Neural cell (in vitro differentiated cells): ENCODE measurements around the gene SPTLC2. TPM values are rescaled to one million over a fixed set of nuclear protein-coding genes. Genes with fewer than 3 reads are reported as not detected.

Experiments
- H2AFZ ChIP-seq: fragments of 200-600, 300-800 bp; sonication (generic), shearing (Covaris generic); 2 replicates; pipeline ENCODE4 v1.6.0; 2014; ENCODE audit warnings: low read depth, mild to moderate bottlenecking, antibody characterized with exemption, low read length, moderate library complexity
- H3F3A ChIP-seq: fragments of 200-600 bp; shearing (Covaris generic); 2 replicates; pipeline ENCODE4 v1.6.1; 2016; ENCODE audit warnings: mild to moderate bottlenecking, moderate library complexity, mixed read lengths, antibody characterized with exemption, low read length; ENCODE audit not compliant: insufficient read depth, poor library complexity, severe bottlenecking
- H3K27ac ChIP-seq: fragments of 200-600, 300-800 bp; sonication (generic), shearing (Covaris generic); 2 replicates; pipeline ENCODE4 v1.5.1; 2014; ENCODE audit warnings: mild to moderate bottlenecking, low read length, moderate library complexity
- H3K27me3 ChIP-seq: fragments of 300-800, 200-600 bp; sonication (generic), shearing (Covaris generic); 2 replicates; pipeline ENCODE4 v1.6.0; 2014; ENCODE audit warnings: mild to moderate bottlenecking, low read depth, low read length, moderate library complexity; ENCODE audit not compliant: insufficient read depth
- H3K36me3 ChIP-seq: fragments of 300-800, 200-600 bp; sonication (generic), shearing (Covaris generic); 2 replicates; pipeline ENCODE4 v1.5.1; 2014; ENCODE audit warnings: mild to moderate bottlenecking, antibody characterized with exemption, low read length, moderate library complexity; ENCODE audit not compliant: insufficient read depth
- H3K4me2 ChIP-seq: fragments of 300-800, 200-600 bp; sonication (generic), shearing (Covaris generic); 2 replicates; pipeline ENCODE4 v1.6.0; 2014; ENCODE audit warnings: mild to moderate bottlenecking, low read length
- H3K4me3 ChIP-seq: fragments of 300-800, 200-600 bp; sonication (generic), shearing (Covaris generic); 2 replicates; pipeline ENCODE4 v1.5.1; 2014; ENCODE audit warnings: mild to moderate bottlenecking, low read length, moderate library complexity
- H3K79me2 ChIP-seq: fragments of 200-600 bp; shearing (Covaris generic); replicated peaks from 2 replicates; pipeline ENCODE4 v1.6.0; 2014; ENCODE audit warnings: mild to moderate bottlenecking, low read length, moderate library complexity; ENCODE audit not compliant: insufficient read depth
- H3K9ac ChIP-seq: fragments of 300-800, 200-600 bp; sonication (generic), shearing (Covaris generic); 2 replicates; pipeline ENCODE4 v1.6.1; 2016; ENCODE audit warnings: mild to moderate bottlenecking, low read length, mixed read lengths
- H3K9me2 ChIP-seq: fragments of 200-600 bp; shearing (Covaris generic); 2 replicates; pipeline ENCODE4 v1.6.1; 2016; ENCODE audit warnings: mild to moderate bottlenecking, low read length, mixed read lengths; ENCODE audit not compliant: insufficient read depth
- H3K9me3 ChIP-seq: fragments of 200-600, 300-800 bp; sonication (generic), shearing (Covaris generic); 2 replicates; pipeline ENCODE4 v1.6.1; 2016; ENCODE audit warnings: mild to moderate bottlenecking, mixed run types, low read length, moderate library complexity, mixed read lengths
- H4K20me1 ChIP-seq: fragments of 200-600 bp; shearing (Covaris generic); 2 replicates; pipeline ENCODE4 v1.6.1; 2016; ENCODE audit warnings: mild to moderate bottlenecking, mixed run types; ENCODE audit not compliant: insufficient read depth
- EP300 ChIP-seq: fragments of 450-650 bp; conservative IDR thresholded peaks from 2 replicates; pipeline ENCODE4 v1.6.1; 2014; ENCODE audit warnings: antibody characterized with exemption, mild to moderate bottlenecking, moderate library complexity; ENCODE audit not compliant: poor library complexity, severe bottlenecking
- EZH2 ChIP-seq: fragments of 200-600, 300-800 bp; shearing (Covaris generic), sonication (generic); IDR thresholded peaks from 2 replicates; pipeline ENCODE4 v1.6.1; 2014; ENCODE audit warnings: antibody characterized with exemption, low read length, borderline replicate concordance, mild to moderate bottlenecking; ENCODE audit not compliant: insufficient read depth, poor library complexity, severe bottlenecking
- MXI1 ChIP-seq: fragments of 450-650 bp; conservative IDR thresholded peaks from 2 replicates; pipeline ENCODE4 v1.6.1; 2014; ENCODE audit warnings: antibody characterized with exemption, mild to moderate bottlenecking; ENCODE audit not compliant: poor library complexity, severe bottlenecking
- POLR2AphosphoS5 ChIP-seq: IDR thresholded peaks from 2 replicates; pipeline ENCODE4 v1.6.1; 2012
- RAD21 ChIP-seq: fragments of 450-650 bp; conservative IDR thresholded peaks from 2 replicates; pipeline ENCODE4 v1.6.1; 2014; ENCODE audit warnings: antibody characterized with exemption, mild to moderate bottlenecking, moderate library complexity
- SMC3 ChIP-seq: fragments of 450-650 bp; conservative IDR thresholded peaks from 2 replicates; pipeline ENCODE4 v1.6.1; 2014; ENCODE audit warnings: antibody characterized with exemption, mild to moderate bottlenecking, moderate library complexity; ENCODE audit not compliant: poor library complexity
- TAF1 ChIP-seq: IDR thresholded peaks from 2 replicates; pipeline ENCODE4 v1.6.1; 2012; ENCODE audit warnings: low read depth
- polyA plus RNA-seq: library from polyadenylated mRNA; depleted of rRNA; stranded (reverse); fragments of >200 nt; gene quantifications from 2 replicates; pipeline ENCODE4 v1.2.3, GENCODE V29; 2014
- TF ChIP-seq, protein P1 (sequence below): IDR thresholded peaks from 2 replicates; pipeline ENCODE4 v1.6.1; 2012; ENCODE audit warnings: borderline replicate concordance
- TF ChIP-seq, protein P2 (sequence below): fragments of 450-650 bp; IDR thresholded peaks from 2 replicates; pipeline ENCODE4 v1.5.1; 2014; ENCODE audit warnings: antibody characterized with exemption, mild to moderate bottlenecking, moderate library complexity; ENCODE audit not compliant: poor library complexity, severe bottlenecking

The SPTLC2 gene
- polyA plus RNA-seq, 1 donor from 2014 or later: 15.1 TPM

DNA sequence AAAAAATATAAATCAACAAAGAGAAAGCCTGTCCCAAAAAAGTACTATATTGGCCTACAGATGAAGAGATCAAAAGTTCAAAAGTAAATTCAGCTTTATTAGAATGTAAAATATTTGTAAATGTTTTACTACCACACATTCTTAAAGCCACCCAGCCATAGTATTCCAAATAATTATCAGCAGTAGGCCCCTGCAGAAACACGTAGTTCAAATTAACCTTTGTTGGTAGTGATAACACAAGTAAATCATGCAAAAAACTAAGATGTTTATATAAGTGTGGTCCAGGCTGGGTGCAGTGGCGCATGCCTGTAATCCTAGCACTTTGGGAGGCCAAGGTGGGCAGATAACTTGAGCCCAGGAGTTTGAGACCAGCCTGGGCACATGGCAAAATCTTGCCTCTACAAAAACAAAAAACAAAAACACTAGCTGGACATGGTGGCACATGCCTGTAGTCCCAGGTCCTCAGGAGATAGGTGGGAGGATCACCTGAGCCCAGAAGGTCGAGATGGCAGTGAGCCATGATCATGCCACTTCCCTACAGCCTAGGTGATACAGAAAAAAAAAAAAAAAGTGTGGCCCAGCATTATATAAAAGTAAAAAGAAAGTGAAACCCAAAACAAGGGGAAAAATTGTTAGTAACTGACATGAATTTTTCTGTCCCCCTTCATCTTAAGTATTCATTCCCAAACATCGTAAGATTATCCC is 17.9 kb downstream of the SPTLC2 start:
- Histone ChIP-seq H3K27ac (no peak overlapping the region), H3K4me3 (no peak overlapping the region), H3K79me2 (no peaks in the 10 kb centered on the region), H3K9me2 (no peaks in the 10 kb centered on the region), H3K27me3 (no peaks in the 10 kb centered on the region), H3K4me2 (no peak overlapping the region), H2AFZ (no peak overlapping the region), H3K36me3 (no peaks in the 10 kb centered on the region), H3F3A (no peaks in the 10 kb centered on the region), H3K9ac (no peak overlapping the region), H3K9me3 (no peaks in the 10 kb centered on the region), H4K20me1 (no peaks in the 10 kb centered on the region)
- TF ChIP-seq, protein P1, sequence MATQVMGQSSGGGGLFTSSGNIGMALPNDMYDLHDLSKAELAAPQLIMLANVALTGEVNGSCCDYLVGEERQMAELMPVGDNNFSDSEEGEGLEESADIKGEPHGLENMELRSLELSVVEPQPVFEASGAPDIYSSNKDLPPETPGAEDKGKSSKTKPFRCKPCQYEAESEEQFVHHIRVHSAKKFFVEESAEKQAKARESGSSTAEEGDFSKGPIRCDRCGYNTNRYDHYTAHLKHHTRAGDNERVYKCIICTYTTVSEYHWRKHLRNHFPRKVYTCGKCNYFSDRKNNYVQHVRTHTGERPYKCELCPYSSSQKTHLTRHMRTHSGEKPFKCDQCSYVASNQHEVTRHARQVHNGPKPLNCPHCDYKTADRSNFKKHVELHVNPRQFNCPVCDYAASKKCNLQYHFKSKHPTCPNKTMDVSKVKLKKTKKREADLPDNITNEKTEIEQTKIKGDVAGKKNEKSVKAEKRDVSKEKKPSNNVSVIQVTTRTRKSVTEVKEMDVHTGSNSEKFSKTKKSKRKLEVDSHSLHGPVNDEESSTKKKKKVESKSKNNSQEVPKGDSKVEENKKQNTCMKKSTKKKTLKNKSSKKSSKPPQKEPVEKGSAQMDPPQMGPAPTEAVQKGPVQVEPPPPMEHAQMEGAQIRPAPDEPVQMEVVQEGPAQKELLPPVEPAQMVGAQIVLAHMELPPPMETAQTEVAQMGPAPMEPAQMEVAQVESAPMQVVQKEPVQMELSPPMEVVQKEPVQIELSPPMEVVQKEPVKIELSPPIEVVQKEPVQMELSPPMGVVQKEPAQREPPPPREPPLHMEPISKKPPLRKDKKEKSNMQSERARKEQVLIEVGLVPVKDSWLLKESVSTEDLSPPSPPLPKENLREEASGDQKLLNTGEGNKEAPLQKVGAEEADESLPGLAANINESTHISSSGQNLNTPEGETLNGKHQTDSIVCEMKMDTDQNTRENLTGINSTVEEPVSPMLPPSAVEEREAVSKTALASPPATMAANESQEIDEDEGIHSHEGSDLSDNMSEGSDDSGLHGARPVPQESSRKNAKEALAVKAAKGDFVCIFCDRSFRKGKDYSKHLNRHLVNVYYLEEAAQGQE: no peak
- TF ChIP-seq TAF1 (no peak), MXI1 (no peak), SMC3 (no peak), EP300 (no peak), EZH2 (no peak), POLR2AphosphoS5 (no peak), RAD21 (no peak)
- TF ChIP-seq, protein P2, sequence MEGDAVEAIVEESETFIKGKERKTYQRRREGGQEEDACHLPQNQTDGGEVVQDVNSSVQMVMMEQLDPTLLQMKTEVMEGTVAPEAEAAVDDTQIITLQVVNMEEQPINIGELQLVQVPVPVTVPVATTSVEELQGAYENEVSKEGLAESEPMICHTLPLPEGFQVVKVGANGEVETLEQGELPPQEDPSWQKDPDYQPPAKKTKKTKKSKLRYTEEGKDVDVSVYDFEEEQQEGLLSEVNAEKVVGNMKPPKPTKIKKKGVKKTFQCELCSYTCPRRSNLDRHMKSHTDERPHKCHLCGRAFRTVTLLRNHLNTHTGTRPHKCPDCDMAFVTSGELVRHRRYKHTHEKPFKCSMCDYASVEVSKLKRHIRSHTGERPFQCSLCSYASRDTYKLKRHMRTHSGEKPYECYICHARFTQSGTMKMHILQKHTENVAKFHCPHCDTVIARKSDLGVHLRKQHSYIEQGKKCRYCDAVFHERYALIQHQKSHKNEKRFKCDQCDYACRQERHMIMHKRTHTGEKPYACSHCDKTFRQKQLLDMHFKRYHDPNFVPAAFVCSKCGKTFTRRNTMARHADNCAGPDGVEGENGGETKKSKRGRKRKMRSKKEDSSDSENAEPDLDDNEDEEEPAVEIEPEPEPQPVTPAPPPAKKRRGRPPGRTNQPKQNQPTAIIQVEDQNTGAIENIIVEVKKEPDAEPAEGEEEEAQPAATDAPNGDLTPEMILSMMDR: no peak

DNA sequence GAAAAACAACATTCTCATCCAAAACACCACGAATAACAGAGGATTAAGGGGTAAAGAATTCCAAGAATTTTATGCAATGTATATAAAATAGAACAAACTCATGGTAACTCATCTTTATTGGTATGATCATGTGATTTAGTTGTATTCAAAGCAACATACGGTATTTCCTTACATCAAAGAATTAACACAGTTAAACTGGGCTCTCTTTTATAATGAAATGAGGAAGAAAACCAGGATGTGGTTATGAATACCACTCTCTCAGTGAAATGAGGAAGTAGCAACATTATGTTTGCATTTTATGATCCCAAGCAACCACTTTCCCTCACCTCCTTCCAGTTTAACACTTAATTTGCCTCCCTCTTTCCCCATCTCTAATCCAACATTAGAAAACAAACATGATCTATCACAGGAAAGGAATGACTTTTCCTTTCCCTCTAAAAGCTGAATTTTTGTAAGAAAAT is 22.9 kb downstream of the SPTLC2 start:
- Histone ChIP-seq H3K4me2 (no peak overlapping the region), H3K4me3 (no peak overlapping the region), H3K79me2 (no peaks in the 10 kb centered on the region)

More for the DNA sequence above, 22.9 kb downstream of the SPTLC2 start:
- no peaks in the 10 kb centered on the region for H3F3A ChIP-seq
- H3K36me3 ChIP-seq: no peaks in the 10 kb centered on the region
- H3K9me3 ChIP-seq: no peaks in the 10 kb centered on the region
- no peaks in the 10 kb centered on the region for H3K27me3 ChIP-seq
- no peak overlapping the region for H3K27ac ChIP-seq
- H2AFZ ChIP-seq: no peak overlapping the region
- no peak overlapping the region for H3K9ac ChIP-seq
- no peaks in the 10 kb centered on the region for H4K20me1 ChIP-seq
- TF ChIP-seq, protein P2: no peak
- no peaks in the 10 kb centered on the region for H3K9me2 ChIP-seq
